Astrocyte of the cerebellum (primary cell): ENCODE data around the gene ASGR1.
"Not testable (repeated sequence)": the region's sequence is repeated elsewhere in the genome, so short reads cannot be mapped to it uniquely, and the experiment has no call there.

Experiments
- DNase-seq: peaks from one replicate; pipeline ENCODE4 v3.0.0-alpha.2; 2011; ENCODE audit warnings: low read depth
- H3K4me3 ChIP-seq: 2 replicates; pipeline ENCODE4 v1.5.1; 2011; ENCODE audit warnings: mild to moderate bottlenecking, low read depth, low read length, moderate library complexity
- in situ Hi-C: cut with HindIII; loops from 2 replicates; pipeline ENCODE4 v1.10.0; 2017; ENCODE audit warnings: low sequenced_read_pairs
- TF ChIP-seq, protein P1 (sequence below): IDR thresholded peaks from 2 replicates; pipeline ENCODE4 v1.5.1; 2012; ENCODE audit warnings: low read length, low read depth, moderate library complexity, mild to moderate bottlenecking; ENCODE audit errors: missing control alignments

Gene ASGR1

DNA sequence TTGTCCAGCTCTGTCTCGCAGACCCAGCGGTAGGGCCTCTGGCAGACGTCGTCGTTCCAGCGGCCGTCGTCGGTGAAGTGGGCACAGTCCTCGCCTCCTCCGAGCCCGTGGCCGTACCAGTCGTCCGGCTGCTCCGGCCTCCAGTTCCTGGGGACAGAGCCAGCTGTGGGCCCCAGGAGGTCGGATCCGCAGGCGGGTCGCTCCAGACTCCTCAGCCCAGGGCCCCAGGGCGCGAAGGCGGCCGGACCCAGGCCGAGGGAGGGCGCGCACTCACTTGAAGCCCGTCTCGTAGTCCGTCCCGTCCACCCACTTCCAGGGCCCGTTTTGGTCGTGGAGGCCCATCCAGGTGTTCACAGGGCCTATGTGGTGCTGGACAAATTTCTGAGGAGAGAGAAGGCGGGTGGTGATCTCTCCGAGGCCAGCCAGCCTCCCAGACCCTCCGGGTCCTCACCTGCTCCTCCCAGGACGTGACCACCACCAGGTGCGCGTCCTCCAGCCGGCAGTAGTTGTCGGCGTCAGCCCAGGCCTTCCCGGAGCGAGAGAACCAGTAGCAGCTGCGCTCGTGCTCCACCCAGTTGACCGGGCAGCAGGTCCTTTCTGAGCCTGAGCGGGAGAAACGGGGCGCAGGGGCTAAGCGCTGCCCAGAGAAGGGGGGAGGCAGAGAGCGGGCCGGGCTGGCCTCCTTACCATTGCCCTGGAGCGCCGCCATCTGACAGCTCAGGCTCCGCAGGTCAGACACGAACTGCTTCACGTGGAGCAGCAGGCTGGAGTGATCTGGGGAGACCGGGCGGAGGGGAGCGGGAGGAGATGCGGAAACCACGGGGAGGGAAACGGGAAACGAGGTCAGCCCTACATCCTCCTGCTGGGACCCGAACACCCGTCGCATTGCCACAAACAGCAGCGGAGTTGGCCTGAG, 5.2 kb downstream of the ASGR1 start:
- TF ChIP-seq, protein P1, sequence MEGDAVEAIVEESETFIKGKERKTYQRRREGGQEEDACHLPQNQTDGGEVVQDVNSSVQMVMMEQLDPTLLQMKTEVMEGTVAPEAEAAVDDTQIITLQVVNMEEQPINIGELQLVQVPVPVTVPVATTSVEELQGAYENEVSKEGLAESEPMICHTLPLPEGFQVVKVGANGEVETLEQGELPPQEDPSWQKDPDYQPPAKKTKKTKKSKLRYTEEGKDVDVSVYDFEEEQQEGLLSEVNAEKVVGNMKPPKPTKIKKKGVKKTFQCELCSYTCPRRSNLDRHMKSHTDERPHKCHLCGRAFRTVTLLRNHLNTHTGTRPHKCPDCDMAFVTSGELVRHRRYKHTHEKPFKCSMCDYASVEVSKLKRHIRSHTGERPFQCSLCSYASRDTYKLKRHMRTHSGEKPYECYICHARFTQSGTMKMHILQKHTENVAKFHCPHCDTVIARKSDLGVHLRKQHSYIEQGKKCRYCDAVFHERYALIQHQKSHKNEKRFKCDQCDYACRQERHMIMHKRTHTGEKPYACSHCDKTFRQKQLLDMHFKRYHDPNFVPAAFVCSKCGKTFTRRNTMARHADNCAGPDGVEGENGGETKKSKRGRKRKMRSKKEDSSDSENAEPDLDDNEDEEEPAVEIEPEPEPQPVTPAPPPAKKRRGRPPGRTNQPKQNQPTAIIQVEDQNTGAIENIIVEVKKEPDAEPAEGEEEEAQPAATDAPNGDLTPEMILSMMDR = no peak
- in situ Hi-C loops = no loop called here
- H3K4me3 ChIP-seq = no peak overlapping the region
- no peak for DNase-seq

DNA sequence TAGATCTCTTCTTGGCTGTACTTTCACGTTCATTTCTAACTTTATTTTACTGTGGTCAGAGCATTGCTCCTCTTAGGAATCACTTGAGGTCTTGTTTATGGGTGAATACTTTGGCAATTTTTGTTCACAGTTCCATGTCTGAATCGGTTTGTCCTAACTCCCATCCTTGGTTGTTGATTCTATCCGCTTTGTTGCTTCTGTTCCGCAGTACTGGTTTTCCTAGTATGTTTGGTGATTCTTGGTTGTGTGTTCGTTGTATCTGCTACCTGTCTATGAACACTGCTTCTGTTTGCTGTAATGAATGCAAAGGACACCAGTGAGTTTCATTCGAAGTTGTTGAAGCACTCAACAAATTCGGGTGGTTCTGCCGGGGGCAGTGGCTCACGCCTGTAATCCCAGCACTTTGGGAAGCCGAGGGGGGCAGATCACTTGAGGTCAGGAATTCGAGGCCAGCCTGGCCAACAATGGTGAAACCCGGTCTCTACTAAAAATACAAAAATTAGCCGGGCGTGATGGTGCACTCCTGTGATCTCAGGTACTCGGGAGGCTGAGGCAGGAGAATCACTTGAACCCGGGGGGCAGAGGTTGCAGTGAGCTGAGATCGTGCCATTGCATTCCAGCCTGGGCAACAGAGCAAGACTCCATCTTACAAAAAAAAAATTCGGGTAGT, 6.5 kb downstream of the ASGR1 start:
- H3K4me3 ChIP-seq, in situ Hi-C loops, DNase-seq: not testable (repeated sequence)

DNA sequence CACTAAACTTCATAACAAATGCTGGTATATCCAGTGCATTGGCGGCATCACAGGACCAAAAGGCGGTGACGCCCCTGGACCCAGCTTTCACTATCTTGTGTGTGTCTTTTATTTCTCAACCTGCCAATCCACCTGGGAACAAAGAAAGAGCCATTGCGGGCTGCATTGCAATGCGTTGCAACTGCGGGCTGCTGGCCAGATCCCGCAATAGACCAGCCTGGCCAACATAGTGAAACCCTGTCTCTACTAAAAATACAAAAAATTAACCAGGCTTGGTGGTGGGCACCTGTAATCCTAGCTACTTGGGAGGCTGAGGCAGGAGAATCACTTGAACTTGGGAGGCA, 9.6 kb downstream of the ASGR1 start:
- in situ Hi-C loops, H3K4me3 ChIP-seq, DNase-seq: not testable (repeated sequence)

DNA sequence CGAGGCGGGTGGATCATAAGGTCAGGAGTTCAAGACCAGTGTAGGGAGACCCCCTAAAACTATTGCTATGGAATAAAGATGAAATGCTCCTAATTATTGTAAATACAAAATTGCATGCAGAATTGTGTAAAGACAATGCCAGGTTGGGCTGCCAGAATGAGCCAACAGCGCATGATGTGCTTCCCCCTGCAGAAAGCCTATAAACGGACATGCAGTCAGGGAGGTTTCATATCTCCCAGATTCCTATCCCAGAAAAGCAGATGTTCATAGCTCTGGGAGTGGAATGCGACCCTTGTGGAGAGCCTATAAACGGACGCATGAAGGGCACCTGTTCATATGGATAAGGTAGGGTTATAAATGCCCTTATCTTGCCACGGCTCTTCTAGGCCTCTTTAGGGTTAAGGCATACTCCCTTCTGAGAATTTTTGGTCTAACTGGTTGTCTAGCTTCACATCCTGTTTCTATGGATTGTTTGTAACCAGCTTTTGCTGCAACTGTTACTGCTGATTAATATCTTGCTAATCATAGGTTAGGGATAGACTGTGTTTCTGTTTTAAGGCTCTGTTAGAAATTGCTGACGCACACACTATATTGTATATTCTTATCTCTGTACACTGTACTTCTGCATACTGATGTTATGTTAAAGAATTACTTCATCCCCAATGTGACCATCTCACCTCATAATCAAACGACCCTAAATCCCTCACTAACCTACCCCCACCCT, 10.2 kb downstream of the ASGR1 start:
- H3K4me3 ChIP-seq, DNase-seq, in situ Hi-C loops: not testable (repeated sequence)

DNA sequence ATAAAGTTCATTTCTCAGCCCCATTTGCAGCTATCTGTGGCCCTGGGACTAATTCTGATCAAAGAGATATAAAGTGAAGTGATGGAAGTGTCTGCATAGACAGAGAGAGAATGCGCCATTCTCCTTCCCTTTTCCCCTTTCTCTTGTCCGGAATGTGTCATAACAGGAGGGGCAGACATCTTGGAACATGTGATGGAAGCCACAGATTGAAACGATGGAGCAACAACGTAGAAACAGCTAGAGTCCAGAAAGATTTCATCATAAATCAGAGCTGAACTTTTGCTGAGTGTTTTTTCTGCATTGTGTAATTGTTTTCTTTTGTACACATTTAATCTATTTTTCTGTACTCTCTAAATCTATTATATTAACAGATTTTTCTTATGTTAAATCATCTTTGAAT, 11.3 kb downstream of the ASGR1 start:
- TF ChIP-seq, protein P1 = no peak
- in situ Hi-C loops = no loop called here
- no peak overlapping the region for H3K4me3 ChIP-seq
- DNase-seq = no peak

DNA sequence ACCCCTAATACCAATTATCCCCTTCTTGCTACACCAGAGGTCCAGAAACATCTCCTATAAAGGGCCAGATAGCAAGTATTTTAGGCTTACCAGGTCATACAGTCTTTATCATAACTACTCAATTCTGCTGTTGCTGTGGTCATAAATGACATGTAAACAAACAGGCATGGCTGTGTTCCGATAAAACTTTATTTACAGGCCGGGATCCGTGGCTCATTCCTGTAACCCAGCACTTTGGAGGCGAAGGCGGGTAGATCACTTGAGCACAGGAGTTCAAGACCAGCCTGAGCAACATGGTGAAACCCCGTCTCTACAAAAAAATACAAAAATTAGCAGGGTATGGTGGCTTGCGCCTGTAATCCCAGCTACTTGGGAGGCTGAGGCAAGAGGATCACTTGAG, 12.3 kb downstream of the ASGR1 start:
- TF ChIP-seq, protein P1 = no peak
- in situ Hi-C loops = no loop called here
- no peak overlapping the region for H3K4me3 ChIP-seq
- no peak for DNase-seq

DNA sequence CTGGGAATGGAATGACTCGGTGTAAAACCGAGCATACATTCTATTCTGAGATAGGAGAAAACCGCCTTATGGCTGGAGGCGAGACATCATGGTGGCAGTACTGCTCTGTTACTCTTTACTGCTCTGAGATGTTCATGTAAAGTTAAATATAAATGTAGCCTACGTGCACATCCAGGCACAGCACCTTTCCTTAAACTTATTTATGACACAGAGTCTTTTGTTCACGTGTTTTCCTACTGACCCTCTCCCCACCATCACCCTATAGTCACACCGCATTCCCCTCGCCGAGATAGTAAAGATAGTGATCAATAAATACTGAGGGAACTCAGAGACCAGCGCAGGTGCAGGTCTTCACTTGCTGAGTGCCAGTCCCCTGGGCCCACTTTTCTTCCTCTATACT, 19.6 kb downstream of the ASGR1 start:
- in situ Hi-C loops, H3K4me3 ChIP-seq, DNase-seq: not testable (repeated sequence)

DNA sequence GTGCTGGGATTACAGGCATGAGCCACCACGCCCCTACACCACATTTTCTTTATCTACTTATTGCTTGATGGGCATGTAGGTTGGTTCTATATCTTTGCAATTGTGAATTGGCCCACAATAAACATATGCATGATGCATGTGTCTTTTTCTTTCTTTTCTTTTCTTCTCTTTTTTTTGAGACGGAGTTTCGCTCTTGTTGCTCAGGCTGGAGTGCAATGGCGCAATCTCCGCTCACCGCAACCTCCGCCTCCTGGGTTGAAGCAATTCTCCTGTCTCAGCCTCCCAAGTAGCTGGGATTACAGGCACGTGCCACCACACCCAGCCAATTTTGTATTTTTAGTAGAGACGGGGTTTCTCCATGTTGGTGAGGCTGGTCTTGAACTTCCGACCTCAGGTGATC, 20.7 kb downstream of the ASGR1 start:
- in situ Hi-C loops = not testable (repeated sequence)

DNA sequence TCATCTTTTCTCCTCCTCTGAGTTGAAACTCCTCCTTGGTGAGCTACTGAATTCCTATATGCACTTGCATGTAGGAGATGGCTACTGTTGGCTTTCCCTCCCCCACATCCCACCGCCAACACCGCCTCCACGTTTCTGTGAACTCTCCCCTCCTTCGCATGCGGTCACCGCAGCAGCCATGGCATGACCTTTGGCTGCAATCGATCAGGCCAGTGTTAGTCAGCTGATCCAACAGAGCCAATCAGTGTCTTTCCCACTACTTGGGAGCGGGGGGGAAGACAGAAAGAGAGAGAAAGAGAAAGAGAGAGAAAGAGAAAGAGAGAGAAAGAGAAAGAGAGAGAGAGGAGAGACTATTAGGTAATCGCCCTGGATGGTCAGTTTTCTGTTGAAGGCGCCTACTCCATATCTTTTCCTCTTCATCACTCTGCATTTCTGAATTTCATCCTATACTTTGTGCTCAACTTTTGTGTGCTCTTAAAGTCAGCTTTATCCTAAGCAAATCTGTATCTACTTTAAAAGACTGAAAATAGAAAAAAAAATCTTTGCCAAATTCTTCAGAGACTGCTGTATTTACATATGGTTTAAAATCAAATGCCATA, 22.7 kb downstream of the ASGR1 start:
- TF ChIP-seq, protein P1 = no peak
- in situ Hi-C loops = no loop called here
- H3K4me3 ChIP-seq = no peak overlapping the region
- DNase-seq = no peak

More for the DNA sequence above, 20.7 kb downstream of the ASGR1 start:
- H3K4me3 ChIP-seq, DNase-seq: not testable (repeated sequence)
